Measurements from ENCODE around the gene PPAN.

PPAN gene

DNA sequence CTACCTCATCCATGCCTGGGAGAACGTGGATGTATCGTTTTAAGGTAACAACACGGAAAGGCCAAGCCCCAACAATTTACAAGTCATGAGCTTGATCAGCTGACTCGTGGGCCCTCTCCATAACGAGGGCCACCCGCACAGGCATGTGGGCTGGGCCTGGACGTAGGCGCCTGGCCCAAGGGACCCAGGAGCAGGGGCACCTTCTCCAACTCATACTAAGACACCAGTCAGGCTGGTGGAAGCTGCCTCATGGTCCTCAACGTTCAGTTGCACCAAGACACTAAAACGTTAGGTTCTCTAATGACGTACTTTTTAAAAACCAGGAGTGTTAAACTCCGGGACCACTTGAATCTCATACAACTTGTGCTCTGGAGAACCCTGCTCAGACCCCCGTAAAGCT, 35.3 kb downstream of the PPAN start:
- DNase-seq (ENCODE audit: low read depth), result no peak
- H3K4me3 ChIP-seq (ENCODE audit: low read length), result no peak overlapping the region
- TF ChIP-seq, protein P1, sequence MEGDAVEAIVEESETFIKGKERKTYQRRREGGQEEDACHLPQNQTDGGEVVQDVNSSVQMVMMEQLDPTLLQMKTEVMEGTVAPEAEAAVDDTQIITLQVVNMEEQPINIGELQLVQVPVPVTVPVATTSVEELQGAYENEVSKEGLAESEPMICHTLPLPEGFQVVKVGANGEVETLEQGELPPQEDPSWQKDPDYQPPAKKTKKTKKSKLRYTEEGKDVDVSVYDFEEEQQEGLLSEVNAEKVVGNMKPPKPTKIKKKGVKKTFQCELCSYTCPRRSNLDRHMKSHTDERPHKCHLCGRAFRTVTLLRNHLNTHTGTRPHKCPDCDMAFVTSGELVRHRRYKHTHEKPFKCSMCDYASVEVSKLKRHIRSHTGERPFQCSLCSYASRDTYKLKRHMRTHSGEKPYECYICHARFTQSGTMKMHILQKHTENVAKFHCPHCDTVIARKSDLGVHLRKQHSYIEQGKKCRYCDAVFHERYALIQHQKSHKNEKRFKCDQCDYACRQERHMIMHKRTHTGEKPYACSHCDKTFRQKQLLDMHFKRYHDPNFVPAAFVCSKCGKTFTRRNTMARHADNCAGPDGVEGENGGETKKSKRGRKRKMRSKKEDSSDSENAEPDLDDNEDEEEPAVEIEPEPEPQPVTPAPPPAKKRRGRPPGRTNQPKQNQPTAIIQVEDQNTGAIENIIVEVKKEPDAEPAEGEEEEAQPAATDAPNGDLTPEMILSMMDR (conservative IDR thresholded peaks at IDR 0.05; ENCODE audit: low read length), result no peak

DNA sequence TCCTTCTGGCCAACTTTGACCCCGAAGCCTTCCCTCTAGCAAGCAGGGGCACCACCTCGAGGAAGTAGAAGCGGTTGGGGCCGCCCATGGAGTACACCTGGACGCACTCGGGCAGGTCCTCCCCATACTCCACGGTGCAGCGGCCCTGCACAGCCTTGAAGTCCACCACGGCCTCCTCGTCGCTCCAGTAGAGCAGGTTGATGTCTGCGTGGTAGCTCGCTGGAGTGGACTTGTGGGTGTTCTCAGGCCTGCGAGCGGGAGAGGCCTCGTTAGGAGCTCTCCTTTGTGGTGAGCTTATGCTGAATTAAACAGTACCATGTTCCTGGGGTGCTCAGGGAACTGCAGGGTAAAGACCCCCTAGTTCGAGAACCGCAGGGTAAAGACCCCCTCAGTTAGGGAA, 35.8 kb downstream of the PPAN start:
- no peak overlapping the region for H3K4me3 ChIP-seq (ENCODE audit: low read length)
- DNase-seq (ENCODE audit: low read depth), result no peak
- TF ChIP-seq, protein P1 (conservative IDR thresholded peaks at IDR 0.05; ENCODE audit: low read length), result no peak

GRCh38 chr19:10142701-10143375, 36.7 kb downstream of the PPAN start:
- TF ChIP-seq, protein P1 (conservative IDR thresholded peaks at IDR 0.05; ENCODE audit: low read length), result no peak
- H3K4me3 ChIP-seq (ENCODE audit: low read length), result no peak overlapping the region
- DNase-seq (ENCODE audit: low read depth), result no peak

- DNase-seq (ENCODE audit: low read depth), result no peak
- H3K4me3 ChIP-seq (ENCODE audit: low read length), result no peak overlapping the region
- TF ChIP-seq, protein P1 (conservative IDR thresholded peaks at IDR 0.05; ENCODE audit: low read length), result no peak
Measured at GRCh38 chr19:10143681-10144080, 37.5 kb downstream of the PPAN start.

DNA sequence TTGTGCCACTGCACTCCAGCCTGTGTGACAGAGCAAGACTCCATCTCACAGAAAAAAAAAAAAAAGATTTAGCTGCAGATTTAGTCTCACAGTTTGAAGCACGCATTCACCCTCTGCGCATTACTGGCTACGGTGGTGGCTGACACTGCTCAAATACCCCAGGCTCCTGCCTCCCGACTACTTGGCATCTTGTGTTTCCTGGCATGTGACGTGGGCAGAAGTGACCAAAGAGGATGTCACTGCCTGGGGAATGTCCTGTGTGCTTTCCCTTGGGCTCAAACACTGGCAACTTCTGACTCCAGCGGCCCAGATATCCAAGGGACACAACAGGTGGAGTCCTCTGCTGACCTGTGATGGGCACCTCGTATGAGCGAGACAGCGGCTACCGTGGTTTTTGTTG, 38.2 kb downstream of the PPAN start:
- TF ChIP-seq, protein P1 (conservative IDR thresholded peaks at IDR 0.05; ENCODE audit: low read length), result no peak
- DNase-seq (ENCODE audit: low read depth), result no peak
- no peak overlapping the region for H3K4me3 ChIP-seq (ENCODE audit: low read length)

GRCh38 chr19:10145031-10145430, 38.9 kb downstream of the PPAN start:
- DNase-seq (ENCODE audit: low read depth), result no peak
- TF ChIP-seq, protein P1 (conservative IDR thresholded peaks at IDR 0.05; ENCODE audit: low read length), result no peak
- no peak overlapping the region for H3K4me3 ChIP-seq (ENCODE audit: low read length)

GRCh38 chr19:10146142-10146541, 40.0 kb downstream of the PPAN start:
- TF ChIP-seq, protein P1 (conservative IDR thresholded peaks at IDR 0.05; ENCODE audit: low read length), result no peak
- no peak overlapping the region for H3K4me3 ChIP-seq (ENCODE audit: low read length)
- DNase-seq (ENCODE audit: low read depth), result no peak

Measured in AG10803 (cell line).